ENCODE data around the gene FAM20B.

The FAM20B gene

GRCh38 chr1:179053486-179053885 is 27.8 kb downstream of the FAM20B start:
- DNase-seq, result no peak

GRCh38 chr1:179055937-179056336 is 30.2 kb downstream of the FAM20B start:
- no peak for DNase-seq

- DNase-seq, result no peak
Observed at GRCh38 chr1:179058487-179059483, 33.1 kb downstream of the FAM20B start.

GRCh38 chr1:179061360-179062282 is 35.9 kb downstream of the FAM20B start:
- no peak for DNase-seq

- DNase-seq, result no peak
Observed at GRCh38 chr1:179066471-179066870, 40.8 kb downstream of the FAM20B start.

- no peak for DNase-seq
Observed at GRCh38 chr1:179077396-179077795, 51.7 kb downstream of the FAM20B start.

GRCh38 chr1:179079113-179079761 is 53.5 kb downstream of the FAM20B start:
- peak; percentile 78 for DNase-seq

GRCh38 chr1:179080866-179081686 is 55.4 kb downstream of the FAM20B start:
- DNase-seq, result no peak

GRCh38 chr1:179081687-179082332 is 56.1 kb downstream of the FAM20B start, which contains the start of gene TOR3A:
TSS of gene TOR3A (plus strand) at chr1:179082070. CDS start at chr1:179082129, 59 bp downstream.
- DNase-seq, result peak; percentile 22

- no peak for DNase-seq
Observed at GRCh38 chr1:179082333-179082998, 56.8 kb downstream of the FAM20B start.

- no peak for DNase-seq
Observed at GRCh38 chr1:179082999-179083335, 57.3 kb downstream of the FAM20B start.

- DNase-seq, result no peak
Observed at GRCh38 chr1:179083533-179083932, 57.8 kb downstream of the FAM20B start.

GRCh38 chr1:179087665-179088064 is 62.0 kb downstream of the FAM20B start:
- no peak for DNase-seq

- no peak for DNase-seq
Observed at GRCh38 chr1:179089827-179090482, 64.3 kb downstream of the FAM20B start.

- no peak for DNase-seq
Observed at GRCh38 chr1:179090522-179090921, 64.8 kb downstream of the FAM20B start.

- no peak for DNase-seq
Observed at GRCh38 chr1:179090923-179091322, 65.2 kb downstream of the FAM20B start.

GRCh38 chr1:179091691-179092165 is 66.0 kb downstream of the FAM20B start:
- no peak for DNase-seq

- DNase-seq, result no peak
Observed at GRCh38 chr1:179092896-179093461, 67.3 kb downstream of the FAM20B start.

- DNase-seq, result no peak
Observed at GRCh38 chr1:179094818-179095217, 69.1 kb downstream of the FAM20B start.

- DNase-seq, result no peak
Observed at GRCh38 chr1:179095377-179095776, 69.7 kb downstream of the FAM20B start.
